AG10803 (cell line): ENCODE results near the gene ERN1.

ENCODE experiments used
- DNase-seq: peaks from one replicate; pipeline ENCODE4 v3.0.0; 2010; ENCODE audit warnings: low read depth
- H3K4me3 ChIP-seq: 2 replicates; pipeline ENCODE4 v1.5.1; 2011; ENCODE audit warnings: mild to moderate bottlenecking, low read length, control low read depth
- TF ChIP-seq, protein P1 (sequence below): conservative IDR thresholded peaks from 2 replicates; pipeline ENCODE4 v1.5.1; 2011; ENCODE audit warnings: mild to moderate bottlenecking, low read length, control low read depth, inconsistent platforms

ERN1 gene

DNA sequence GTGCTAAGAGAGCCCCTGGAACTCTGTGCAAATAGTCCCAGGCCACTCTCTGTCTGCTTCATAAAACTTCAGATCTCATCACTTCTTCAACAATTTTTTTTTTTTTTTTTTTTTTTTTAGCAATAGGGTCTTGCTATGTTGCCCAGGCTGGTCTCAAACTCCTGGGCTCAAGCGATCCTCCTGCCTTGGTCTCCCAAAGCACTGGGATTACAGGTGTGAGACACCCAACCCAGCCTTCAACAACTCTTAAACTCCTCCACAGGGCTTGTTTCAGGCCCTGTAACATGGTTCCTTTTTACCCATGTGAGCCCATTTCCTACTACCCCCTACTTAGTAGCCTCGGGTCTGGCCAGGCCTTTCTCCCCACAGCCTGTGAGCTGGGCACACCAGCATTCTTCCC is 70.2 kb downstream of the ERN1 start:
- H3K4me3 ChIP-seq: no peak overlapping the region
- DNase-seq: no peak
- TF ChIP-seq, protein P1, sequence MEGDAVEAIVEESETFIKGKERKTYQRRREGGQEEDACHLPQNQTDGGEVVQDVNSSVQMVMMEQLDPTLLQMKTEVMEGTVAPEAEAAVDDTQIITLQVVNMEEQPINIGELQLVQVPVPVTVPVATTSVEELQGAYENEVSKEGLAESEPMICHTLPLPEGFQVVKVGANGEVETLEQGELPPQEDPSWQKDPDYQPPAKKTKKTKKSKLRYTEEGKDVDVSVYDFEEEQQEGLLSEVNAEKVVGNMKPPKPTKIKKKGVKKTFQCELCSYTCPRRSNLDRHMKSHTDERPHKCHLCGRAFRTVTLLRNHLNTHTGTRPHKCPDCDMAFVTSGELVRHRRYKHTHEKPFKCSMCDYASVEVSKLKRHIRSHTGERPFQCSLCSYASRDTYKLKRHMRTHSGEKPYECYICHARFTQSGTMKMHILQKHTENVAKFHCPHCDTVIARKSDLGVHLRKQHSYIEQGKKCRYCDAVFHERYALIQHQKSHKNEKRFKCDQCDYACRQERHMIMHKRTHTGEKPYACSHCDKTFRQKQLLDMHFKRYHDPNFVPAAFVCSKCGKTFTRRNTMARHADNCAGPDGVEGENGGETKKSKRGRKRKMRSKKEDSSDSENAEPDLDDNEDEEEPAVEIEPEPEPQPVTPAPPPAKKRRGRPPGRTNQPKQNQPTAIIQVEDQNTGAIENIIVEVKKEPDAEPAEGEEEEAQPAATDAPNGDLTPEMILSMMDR: no peak

DNA sequence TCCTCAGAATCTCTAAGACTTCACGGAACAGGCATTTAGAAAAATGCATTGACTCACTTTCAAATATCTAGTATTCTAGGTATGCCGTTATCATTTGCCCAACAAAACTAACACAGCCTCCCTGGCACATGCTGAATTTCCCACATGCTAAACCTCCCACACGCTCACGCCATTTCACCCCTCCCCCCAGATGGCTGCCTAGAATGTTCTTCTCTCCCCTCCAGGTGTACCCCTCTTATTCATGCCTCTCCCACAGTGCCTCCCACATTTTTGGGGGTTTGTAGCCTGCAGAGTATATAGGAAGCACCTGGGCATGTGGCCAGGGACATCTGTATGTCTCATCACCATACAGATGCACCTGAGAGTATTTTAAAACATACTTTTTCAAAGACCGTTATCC is 71.3 kb downstream of the ERN1 start:
- TF ChIP-seq, protein P1: no peak
- no peak for DNase-seq
- no peak overlapping the region for H3K4me3 ChIP-seq

DNA sequence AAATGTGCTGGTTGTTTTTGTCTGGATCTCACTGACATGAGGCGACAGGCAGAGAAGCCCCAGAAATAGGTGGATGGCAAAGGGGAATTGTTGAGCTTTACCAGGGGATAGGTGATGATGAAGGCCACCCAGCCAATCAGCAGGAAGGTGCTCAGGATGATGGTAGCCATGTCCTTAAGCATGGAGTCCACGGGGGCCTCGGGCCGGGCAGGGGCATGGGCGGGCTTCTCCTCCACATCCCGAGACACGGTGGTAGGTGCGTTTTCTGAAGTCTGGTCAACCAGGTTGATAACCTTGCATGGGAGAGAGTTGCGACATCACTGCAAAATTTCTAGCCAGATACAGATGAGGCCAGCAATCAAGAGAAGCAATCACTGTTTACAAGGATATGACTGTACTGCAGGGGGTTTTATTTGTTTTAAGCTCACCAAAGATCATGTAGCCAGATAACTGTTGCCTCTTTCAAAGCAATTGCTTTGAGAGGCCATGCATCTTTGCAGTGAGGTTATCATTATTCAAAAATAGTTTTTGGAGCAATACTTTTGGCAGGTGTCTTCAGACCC is 72.2 kb downstream of the ERN1 start:
- TF ChIP-seq, protein P1: no peak
- no peak for DNase-seq
- no peak overlapping the region for H3K4me3 ChIP-seq

DNA sequence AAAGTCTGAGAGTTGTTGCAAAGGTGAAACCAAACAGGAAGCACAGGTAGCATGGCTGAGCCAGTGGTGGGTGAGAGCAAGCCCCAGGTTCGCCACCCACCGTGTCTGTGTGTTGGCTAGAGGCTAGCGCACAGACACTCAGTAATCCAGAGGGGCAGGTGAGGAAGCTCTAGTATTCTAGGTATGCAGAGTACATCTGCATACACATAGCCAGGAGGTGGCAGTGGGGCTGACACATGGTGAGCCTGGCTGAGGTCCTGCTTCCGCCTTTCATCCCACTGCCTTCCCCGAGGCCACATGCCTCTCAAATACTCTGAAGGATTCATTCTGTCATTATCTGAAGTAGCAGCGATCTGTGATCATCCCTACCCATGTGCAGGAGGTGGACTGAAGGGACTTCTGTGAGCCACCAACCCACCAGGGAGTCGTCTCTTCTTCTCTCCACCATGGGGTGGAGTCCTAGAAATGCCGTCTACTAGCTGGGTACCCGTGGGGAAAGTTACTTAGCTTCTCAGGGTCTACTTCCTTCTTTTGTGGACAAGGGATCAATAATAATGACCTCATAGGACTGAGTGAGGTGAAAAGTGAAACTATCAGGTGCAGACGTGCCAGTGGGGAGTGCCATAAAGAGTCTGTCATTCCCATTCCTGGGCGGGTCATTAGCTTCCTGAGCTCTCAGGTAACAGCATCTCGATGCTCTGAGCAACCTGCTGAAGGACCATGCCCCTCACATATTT is 73.5 kb downstream of the ERN1 start:
- DNase-seq: no peak
- H3K4me3 ChIP-seq: no peak overlapping the region
- TF ChIP-seq, protein P1: no peak

DNA sequence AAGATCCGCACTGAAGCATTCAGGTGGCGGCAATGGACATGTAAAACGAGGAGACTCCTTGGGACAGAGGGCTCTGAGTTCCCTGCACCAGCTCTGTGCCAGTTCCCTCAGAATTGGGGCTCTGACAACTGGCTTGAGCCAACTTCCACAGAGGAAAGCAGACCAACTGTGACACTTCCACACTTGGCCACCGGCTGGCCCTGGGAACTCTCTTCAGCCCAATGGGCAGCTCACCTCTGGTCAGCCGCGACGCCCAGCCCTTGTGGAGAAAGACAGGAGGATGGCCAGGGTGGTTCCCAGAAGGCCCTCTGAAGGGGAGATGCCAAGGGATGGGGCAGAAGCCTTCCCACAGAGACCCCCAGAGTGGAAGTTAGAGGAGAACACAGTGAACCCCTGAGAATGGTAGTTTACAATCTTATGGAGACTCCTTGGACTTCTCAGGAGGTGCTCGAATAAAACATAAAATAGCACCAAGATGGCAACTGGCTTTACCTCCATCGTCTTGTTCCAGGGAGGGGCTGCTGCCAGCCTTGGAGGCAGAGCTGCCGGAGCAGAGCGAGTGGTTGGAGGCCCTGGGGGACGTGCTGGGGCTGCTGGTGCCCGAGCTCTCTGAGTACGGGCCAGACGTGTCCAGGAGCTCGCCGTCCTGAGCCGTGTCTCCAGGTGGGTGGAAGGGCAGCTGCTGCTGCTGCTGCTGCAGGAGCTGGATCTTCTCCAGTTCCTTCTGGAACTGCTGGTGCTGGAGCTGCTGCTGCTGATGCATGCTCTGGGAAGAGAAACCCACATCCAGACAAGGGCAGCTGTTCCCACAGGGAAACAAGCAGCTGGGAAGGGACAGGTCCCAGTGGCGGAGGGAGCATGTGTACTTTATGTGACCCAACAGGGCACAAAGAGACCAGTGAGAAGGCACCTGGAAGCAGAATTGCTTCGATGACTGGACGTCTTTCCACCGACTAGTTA is 74.5 kb downstream of the ERN1 start:
- H3K4me3 ChIP-seq: no peak overlapping the region
- DNase-seq: no peak
- TF ChIP-seq, protein P1: no peak

DNA sequence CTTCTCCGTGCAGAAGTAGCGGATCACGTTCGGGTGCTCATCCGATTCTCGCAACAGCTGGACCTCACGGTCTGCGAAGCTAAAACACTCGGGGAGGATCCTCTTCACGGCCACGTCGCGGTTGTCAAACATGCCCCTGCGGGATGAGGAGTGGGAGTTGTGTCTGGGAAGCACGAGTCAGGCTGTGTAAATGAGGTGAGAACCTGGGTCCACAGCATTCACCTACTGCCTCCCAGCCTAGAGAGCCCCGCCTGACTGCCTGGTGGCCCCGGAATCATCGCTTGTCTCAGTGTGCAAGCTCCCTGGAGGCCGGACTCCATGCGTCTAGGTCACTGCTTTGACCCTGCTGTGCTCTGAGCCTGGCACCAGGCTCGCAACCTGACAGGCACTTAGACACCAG is 75.6 kb downstream of the ERN1 start:
- no peak overlapping the region for H3K4me3 ChIP-seq
- DNase-seq: no peak
- TF ChIP-seq, protein P1: no peak
